Measurements from ENCODE around the gene SENP1. TPM values are rescaled to one million over a fixed set of nuclear protein-coding genes. Genes with fewer than 3 reads are reported as not detected.

The SENP1 gene
- total RNA-seq, 1 experiment from 2014 or later, result 41.6 TPM

GRCh38 chr12:48012070-48012469 is 93.8 kb downstream of the SENP1 start:
- Histone ChIP-seq H3K27ac (ENCODE audit: low read depth, low read length, poor library complexity, severe bottlenecking) (no peak overlapping the region), H3K36me3 (ENCODE audit: insufficient read depth, low read length, poor library complexity, severe bottlenecking) (no peaks in the 10 kb centered on the region), H3K9me3 (ENCODE audit: low read depth, low read length, poor library complexity, severe bottlenecking) (no peaks in the 10 kb centered on the region), H3K27me3 (replicated peaks; ENCODE audit: insufficient read depth, low read depth, low read length, poor library complexity) (peaks cover 59% of the 10 kb centered on the region), H3K4me1 (ENCODE audit: insufficient read depth, low read length, poor library complexity, severe bottlenecking) (no peaks in the 10 kb centered on the region), H3K4me3 (ENCODE audit: low read depth, low read length, poor library complexity, severe bottlenecking) (no peak overlapping the region)
- CTCF ChIA-PET, result no interaction called here
- DNase-seq (ENCODE audit: low spot score), result no peak
- POLR2A ChIA-PET (ENCODE audit: low non-redundant PET), result no interaction called here
- intact Hi-C loops (cut with micrococcal nuclease; ENCODE audit: unreplicated experiment), result no loop called here
- TF ChIP-seq CTCF (conservative IDR thresholded peaks at IDR 0.05; ENCODE audit: low read depth, low read length) (no peak), EZH2 (IDR thresholded peaks at IDR 0.05; ENCODE audit: borderline replicate concordance, low read depth, low read length, poor library complexity, severe bottlenecking) (no peak)
- BruUV-seq (replicated peaks), result no TSS peak

GRCh38 chr12:48010366-48010970 is 95.4 kb downstream of the SENP1 start:
- Histone ChIP-seq H3K4me3 (ENCODE audit: low read depth, low read length, poor library complexity, severe bottlenecking) (no peak overlapping the region), H3K9me3 (ENCODE audit: low read depth, low read length, poor library complexity, severe bottlenecking) (no peaks in the 10 kb centered on the region), H3K36me3 (ENCODE audit: insufficient read depth, low read length, poor library complexity, severe bottlenecking) (no peaks in the 10 kb centered on the region), H3K27ac (ENCODE audit: low read depth, low read length, poor library complexity, severe bottlenecking) (no peak overlapping the region), H3K4me1 (ENCODE audit: insufficient read depth, low read length, poor library complexity, severe bottlenecking) (no peaks in the 10 kb centered on the region), H3K27me3 (replicated peaks; ENCODE audit: insufficient read depth, low read depth, low read length, poor library complexity) (peaks cover 70% of the 10 kb centered on the region)
- no TSS peak for BruUV-seq (replicated peaks)
- no peak for DNase-seq (ENCODE audit: low spot score)
- intact Hi-C loops (cut with micrococcal nuclease; ENCODE audit: unreplicated experiment), result no loop called here
- no peak for TF ChIP-seq CTCF (conservative IDR thresholded peaks at IDR 0.05; ENCODE audit: low read depth, low read length)
- TF ChIP-seq EZH2 (IDR thresholded peaks at IDR 0.05; ENCODE audit: borderline replicate concordance, low read depth, low read length, poor library complexity, severe bottlenecking), result no peak
- ChIA-PET POLR2A (ENCODE audit: low non-redundant PET) (interaction anchor here (0.6 kb wide), 1 partner anchor 1709 kb away, joined by 10 read pairs; no protein-coding TSS in a partner anchor), CTCF (no interaction called here)

- H3K27me3 ChIP-seq (replicated peaks; ENCODE audit: insufficient read depth, low read depth, low read length, poor library complexity), result peaks cover 70% of the 10 kb centered on the region
- ChIA-PET POLR2A (ENCODE audit: low non-redundant PET) (no interaction called here), CTCF (no interaction called here)
- H3K27ac ChIP-seq (ENCODE audit: low read depth, low read length, poor library complexity, severe bottlenecking), result no peak overlapping the region
- no peaks in the 10 kb centered on the region for H3K9me3 ChIP-seq (ENCODE audit: low read depth, low read length, poor library complexity, severe bottlenecking)
- no TSS peak for BruUV-seq (replicated peaks)
- intact Hi-C loops (cut with micrococcal nuclease; ENCODE audit: unreplicated experiment), result loop anchor here (10.0 kb wide), 1 partner anchor 175 kb away; the partner anchor contains the start of gene CCDC184
- no peak overlapping the region for H3K4me3 ChIP-seq (ENCODE audit: low read depth, low read length, poor library complexity, severe bottlenecking)
- TF ChIP-seq CTCF (conservative IDR thresholded peaks at IDR 0.05; ENCODE audit: low read depth, low read length) (no peak), EZH2 (IDR thresholded peaks at IDR 0.05; ENCODE audit: borderline replicate concordance, low read depth, low read length, poor library complexity, severe bottlenecking) (no peak)
- peaks cover 2% of the 10 kb centered on the region for H3K4me1 ChIP-seq (ENCODE audit: insufficient read depth, low read length, poor library complexity, severe bottlenecking)
- DNase-seq (ENCODE audit: low spot score), result no peak
- H3K36me3 ChIP-seq (ENCODE audit: insufficient read depth, low read length, poor library complexity, severe bottlenecking), result no peaks in the 10 kb centered on the region
These were observed 96.4 kb downstream of the SENP1 start for GRCh38 chr12:48009471-48009870.
